C4-2B (cell line): Measurements from ENCODE around the gene TNFSF10.
A peak's percentile ranks its signal among the peaks of the same experiment; 100 is the strongest.
"Not testable (repeated sequence)": the region's sequence is repeated elsewhere in the genome, so short reads cannot be mapped to it uniquely, and the experiment has no call there.

Experiments used
- H3K27ac ChIP-seq: fragments of 450-650 bp; 2 replicates; pipeline ENCODE4 v1.5.1; 2017
- CTCF ChIP-seq: fragments of 450-650 bp; conservative IDR thresholded peaks from 2 replicates; pipeline ENCODE4 v1.5.1; 2017; ENCODE audit warnings: mild to moderate bottlenecking
- ZFX ChIP-seq: fragments of 450-650 bp; IDR thresholded peaks from 2 replicates; pipeline ENCODE4 v1.6.1; 2017

Gene TNFSF10

DNA sequence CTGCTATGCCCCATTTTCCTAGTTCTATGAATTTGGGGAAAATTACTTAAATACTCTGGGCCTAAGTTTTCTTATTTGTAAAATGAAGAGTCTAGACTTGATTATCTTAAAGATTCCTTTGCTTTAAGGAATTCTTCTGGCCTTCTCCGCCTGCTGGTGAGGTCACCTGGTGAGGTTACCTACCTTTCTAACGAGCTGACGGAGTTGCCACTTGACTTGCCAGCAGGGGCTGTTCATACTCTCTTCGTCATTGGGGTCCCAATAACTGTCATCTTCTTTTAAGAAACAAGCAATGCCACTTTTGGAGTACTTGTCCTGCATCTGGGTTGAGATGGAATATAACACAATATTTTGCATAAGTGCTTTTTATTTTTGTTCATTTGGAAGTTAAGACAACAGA, 8.6 kb downstream of the TNFSF10 start:
- peak overlapping the region; percentile 92; the same call in 1 of the 2 replicates for H3K27ac ChIP-seq
- TF ChIP-seq ZFX (no peak), CTCF (no peak)

GRCh38 chr3:172513488-172513887, 9.7 kb downstream of the TNFSF10 start:
- peak overlapping the region; percentile 51 for H3K27ac ChIP-seq

DNA sequence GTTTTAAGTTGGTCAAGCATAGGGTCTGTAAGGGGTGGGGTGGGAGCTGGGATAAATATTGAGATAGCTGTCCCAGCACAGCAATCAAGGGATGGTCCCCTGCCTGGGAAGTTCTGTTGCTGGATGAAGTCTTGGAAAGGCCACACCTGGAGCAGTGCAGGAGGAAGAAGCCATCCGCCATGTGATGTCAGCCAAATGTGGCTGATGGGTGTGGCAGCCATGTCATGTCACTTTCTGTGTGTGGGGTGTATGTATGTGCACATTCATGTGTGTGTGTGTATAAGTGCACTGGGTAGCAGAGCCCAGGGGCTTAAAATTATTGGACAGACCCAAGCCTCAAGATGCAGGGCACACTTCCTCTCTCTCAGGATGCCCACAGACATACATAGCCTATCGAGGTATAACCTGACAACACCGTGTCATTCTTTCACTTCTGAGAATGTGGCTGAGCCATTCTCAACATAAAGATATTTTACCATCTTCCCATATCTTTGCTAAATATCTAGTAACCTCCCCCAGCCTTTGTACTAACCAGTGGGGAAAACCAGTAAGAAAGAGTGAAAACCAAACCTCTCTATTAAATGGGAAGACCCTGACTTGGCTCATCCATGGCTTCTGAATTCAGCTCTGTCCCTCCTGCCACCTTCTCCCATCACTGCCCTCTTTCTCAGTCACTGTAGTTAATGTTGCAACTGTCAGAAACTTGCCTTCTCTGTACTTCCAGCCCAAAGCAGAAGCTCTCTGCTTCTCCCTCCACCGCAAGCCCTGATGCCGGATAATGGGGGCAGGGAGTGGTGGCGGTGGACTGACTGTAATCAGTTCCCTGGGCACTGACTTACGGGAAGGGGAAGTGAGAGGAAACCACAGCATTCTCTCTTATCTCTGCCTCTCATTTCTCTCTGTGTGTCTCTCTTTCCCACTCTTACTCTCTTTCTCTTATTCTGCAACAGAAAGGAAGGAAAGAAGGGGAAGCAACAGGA, 11.2 kb downstream of the TNFSF10 start:
- no peak overlapping the region for H3K27ac ChIP-seq
- TF ChIP-seq ZFX: no peak
- no peak for TF ChIP-seq CTCF

More at GRCh38 chr3:172513488-172513887, 9.7 kb downstream of the TNFSF10 start:
- TF ChIP-seq CTCF (no peak), ZFX (no peak)

DNA sequence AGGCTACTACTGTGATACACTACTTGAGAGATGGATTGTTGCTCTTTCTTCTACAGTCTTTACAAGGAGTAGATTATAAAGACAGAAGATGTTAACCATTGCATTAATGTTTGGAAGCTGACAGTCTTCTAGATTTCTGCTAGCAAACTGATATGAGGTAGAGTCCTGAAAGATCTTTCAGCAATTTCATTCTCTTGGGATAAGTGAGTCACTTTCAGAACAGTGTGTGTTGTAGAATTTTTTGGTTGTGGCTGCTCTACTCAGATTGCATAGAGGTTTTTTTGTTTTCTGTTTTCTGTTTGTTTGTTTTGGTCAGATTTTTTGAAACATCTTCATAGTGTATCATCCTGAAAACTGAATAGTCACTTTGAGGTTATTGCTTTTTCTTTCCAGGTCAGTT, 17.1 kb downstream of the TNFSF10 start:
- no peak for TF ChIP-seq CTCF
- H3K27ac ChIP-seq: no peak overlapping the region

- no peak for TF ChIP-seq ZFX
- TF ChIP-seq CTCF: no peak
- no peak overlapping the region for H3K27ac ChIP-seq
Measured at GRCh38 chr3:172501540-172501939, 21.7 kb downstream of the TNFSF10 start.

GRCh38 chr3:172490198-172490669, 33.0 kb downstream of the TNFSF10 start:
- TF ChIP-seq CTCF: peak; percentile 93
- H3K27ac ChIP-seq: not testable (repeated sequence)

GRCh38 chr3:172478116-172478515, 45.1 kb downstream of the TNFSF10 start:
- no peak overlapping the region for H3K27ac ChIP-seq
- no peak for TF ChIP-seq ZFX
- TF ChIP-seq CTCF: no peak
